CD4-positive, alpha-beta T cell treated with Interleukin-17A for 1 hour (primary cell): ENCODE results near the gene HNRNPM.
A peak's percentile ranks its signal among the peaks of the same experiment; 100 is the strongest.
"Not testable (repeated sequence)": the region's sequence is repeated elsewhere in the genome, so short reads cannot be mapped to it uniquely, and the experiment has no call there.

Source experiments
- DNase-seq: peaks from one replicate; pipeline ENCODE4 v3.0.0-alpha.2; 2020

HNRNPM gene

DNA sequence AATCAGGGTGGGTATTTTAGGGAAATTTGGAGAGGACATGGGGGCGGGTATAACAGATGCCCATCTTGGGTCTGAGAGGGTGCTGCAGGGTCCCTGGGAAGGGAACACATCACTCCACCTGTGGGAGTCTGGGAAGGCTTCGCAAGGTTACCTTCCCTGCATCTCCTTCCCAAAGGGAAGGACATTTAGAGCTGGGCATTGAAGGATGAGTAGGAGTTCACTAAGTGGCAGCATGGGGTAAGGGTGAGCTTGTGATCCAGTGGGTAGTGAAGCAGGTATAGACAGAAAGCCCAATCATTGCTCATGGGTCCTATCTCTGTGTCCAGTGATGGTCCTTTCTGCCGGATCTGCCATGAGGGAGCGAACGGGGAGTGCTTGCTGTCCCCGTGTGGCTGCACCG is 18.5 kb upstream of the HNRNPM start:
- DNase-seq, result no peak

DNA sequence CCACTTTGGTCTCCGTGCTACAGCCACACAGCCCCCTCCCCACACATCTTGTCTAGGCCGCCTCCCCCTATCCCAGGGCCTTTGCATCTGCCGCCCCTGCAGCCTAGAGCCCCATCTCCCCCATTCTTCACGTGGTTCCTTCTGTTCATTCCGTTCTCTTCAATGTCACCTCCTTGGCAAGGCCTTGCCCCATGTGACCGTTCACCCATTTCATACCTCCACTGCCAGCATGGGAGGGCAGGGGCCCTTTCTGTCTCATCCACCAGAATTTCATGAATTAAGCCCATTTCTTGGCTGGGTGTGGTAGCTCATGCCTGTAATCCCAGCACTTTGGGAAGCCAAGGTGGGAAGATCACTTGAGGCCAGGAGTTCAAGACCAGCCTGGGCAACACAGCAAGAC is 15.7 kb upstream of the HNRNPM start:
- no peak for DNase-seq

DNA sequence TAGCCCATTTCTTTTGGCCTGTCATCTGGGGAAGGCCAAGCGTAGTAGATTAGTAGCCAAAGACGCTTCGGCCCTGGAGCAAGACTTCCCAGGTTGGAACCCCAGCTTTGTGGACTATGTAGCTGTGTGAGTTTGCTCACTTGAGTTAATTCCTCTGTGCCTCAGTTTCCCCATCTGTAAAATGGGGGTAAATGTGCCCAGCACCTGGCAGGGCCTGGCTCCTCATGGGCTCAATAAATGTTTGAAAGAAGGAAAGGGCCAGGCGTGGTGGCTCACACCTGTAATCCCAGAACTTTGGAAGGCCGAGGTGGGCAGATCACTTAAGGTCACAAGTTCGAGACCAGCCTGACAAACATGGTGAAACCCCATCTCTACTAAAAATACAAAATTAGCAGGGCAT is 14.9 kb upstream of the HNRNPM start:
- no peak for DNase-seq

DNA sequence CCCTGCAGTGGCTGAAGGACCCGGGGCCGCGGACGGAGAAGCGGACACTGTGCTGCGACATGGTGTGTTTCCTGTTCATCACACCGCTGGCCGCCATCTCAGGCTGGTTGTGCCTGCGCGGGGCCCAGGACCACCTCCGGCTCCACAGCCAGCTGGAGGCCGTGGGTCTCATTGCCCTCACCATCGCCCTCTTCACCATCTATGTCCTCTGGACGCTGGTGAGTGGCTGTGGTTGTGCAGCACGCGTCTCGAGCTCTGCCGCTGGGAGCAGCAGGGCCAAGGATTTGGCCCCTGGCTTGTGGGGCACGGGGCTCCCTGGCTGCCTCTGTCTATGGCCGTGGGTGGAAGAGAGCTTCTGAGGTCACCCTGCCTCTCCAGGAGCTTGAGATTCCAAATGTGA is 14.1 kb upstream of the HNRNPM start:
- DNase-seq, result no peak

DNA sequence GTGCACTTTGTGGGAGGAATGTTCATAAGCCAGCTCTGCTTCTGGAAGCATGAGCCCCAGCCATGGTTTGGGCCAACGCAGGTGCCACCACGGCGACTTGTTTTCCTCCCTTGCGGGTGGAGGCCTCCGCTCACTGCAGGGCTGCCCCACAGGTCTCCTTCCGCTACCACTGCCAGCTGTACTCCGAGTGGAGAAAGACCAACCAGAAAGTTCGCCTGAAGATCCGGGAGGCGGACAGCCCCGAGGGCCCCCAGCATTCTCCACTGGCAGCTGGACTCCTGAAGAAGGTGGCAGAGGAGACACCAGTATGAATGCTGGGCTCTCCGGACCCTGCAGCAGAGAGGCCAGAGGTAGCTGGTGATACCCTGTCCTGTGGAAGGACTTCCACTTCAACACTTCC is 6.5 kb upstream of the HNRNPM start:
- DNase-seq, result no peak

DNA sequence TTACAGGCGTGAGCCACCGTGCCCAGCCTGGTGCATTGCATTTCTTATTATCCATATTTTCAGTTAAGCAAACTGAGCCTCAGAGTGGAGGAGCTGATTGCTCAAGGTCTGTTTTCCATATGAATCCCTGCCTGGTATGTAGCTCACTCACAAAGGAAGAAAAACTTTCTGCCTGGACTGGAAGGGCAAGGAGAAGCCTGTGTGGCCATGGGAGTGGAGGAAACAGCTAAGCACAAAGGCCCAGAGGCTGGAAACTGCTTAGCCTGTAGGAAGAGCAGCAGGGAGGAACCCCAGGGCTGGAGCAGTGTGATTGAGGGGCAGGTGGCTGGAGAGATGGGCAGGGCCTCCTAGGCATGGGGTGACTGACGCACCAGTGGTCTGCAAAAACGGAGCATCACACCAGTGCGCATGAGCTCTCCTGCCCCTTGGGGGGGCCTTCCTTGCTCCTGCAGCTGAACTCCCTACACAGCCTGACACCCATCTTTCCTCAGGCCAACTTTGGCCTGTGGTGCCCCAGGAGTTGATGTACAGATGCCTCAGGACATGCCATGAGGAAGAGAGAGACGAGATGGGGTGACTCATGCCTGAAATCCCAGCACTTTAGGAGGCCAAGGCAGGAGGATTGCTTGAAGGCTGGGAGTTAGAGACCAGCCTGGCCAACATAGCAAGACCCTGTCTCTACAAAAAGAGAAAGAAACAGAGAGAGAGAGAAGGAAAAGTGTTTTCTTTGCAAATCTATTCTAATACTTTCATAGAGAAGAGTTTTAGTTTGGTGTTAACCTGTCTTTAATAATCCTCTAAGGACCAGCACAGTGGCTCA is 2.8 kb upstream of the HNRNPM start:
- no peak for DNase-seq

DNA sequence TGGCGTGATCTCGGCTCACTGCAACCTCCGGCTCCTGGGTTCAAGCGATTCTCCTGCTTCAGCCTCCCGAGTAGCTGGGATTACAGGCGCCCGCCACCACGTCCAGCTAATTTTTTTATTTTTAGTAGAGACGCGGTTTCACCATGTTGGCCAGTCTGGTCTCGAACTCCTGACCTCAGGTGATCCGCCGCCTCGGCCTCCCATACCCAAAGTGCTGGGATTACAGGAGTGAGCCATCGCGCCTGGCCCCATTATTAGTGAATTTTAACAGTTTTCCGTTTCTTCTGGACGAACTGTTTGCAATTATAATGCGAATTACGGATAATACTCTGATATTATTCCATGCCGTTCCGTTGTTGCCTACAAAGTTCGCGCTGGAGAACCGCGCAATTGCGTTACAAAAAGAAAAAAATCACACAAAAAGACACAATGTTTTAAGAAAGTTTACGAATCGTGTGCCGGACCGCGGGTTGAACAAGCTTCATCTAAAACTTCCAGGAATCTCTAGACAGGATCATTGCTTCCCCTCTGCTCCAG is 567 bp upstream of the HNRNPM start:
- DNase-seq, result not testable (repeated sequence)

DNA sequence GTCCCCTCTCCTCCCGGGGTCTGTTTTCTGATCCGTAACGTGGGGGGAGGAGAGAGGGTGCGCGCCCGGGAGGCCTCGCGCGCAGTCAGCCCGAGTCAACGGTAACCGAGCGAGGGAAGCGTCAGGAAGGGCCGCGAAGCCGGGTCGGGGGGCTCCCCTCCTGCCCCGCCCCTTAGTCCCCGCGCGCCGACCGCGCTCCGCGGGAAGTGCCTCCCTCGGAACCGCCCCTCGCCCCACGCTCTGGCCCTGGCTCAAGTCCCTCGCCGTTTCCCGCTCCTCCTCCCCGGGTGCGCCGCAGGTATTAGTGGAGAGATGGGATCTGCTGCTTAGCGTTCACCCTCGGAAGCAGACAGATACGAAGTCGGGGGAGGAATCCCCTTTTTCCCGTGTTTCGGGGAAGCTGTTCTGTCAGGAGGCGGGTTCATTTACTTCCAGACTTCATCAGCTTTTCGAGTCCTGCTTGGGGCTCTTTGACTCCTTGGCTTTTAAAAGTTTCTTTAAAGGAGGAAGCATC is 770 bp downstream of the HNRNPM start:
- DNase-seq, result peak; percentile 41

DNA sequence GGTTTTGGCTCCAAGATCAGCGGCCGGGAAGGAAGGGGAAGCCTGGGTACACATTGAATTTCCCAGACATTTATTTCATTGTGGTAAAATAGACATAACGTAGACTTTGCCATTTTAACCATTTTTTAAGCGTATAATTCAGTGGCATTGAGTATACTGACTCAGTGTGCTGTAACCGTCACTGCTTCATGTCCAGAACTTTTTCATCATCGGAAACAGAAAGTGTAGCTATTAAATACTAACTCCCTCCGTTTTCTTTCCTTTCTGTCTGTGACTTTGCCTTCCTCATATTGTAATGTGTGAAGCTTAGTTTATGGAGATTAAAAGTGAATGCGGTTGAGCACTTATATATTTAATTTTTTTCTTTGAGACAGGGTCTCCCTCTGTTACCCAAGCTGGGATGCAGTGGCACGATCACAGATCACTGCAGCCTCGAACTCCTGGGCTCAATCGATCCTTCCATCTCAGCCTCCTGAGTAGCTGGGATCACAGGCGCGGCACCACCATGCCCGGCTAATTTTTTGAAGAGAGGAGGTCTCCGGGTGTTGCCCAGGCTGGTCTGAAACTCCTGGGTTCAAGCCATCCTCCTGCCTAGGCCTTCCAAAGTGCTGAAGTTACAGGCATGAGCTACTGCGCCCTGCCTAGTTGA is 1.4 kb downstream of the HNRNPM start:
- DNase-seq, result no peak

DNA sequence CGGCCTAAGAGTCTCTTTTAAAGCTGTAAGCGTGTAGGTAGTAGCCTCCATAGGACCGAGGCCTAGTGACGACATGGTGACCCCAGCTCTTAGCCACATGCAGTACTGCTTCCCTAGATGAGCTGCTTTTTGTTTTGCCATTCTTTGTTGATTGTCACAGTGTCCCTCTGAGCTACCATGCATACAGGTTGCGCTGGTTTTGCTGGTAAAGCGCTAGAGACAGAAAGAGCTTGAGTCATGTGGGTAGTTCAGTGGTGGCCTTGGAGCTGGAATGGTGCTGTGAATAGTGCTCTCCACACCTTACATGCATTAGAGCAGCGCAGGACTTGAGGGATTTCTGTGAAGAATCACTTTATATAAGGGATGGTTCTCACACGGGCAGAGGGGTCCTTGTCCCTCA is 5.1 kb downstream of the HNRNPM start:
- no peak for DNase-seq

DNA sequence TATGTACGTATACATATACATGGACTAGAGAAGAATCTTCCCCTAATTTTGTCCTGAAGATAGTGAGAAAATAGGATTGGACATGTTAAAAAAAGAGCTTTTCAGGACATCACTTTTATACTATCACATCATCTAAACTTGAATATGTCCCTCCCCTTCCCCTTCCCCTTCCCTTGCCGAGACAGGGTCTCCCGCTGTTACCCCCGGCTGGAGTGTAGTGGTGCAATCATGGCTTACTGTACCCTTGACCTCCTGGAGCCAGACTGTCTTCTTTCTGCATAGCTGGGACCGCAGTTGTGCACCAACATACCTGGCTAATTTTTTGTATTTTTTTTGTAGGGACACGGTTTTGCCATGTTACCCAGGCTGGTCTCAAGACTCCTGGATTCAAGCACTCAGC is 6.6 kb downstream of the HNRNPM start:
- no peak for DNase-seq

DNA sequence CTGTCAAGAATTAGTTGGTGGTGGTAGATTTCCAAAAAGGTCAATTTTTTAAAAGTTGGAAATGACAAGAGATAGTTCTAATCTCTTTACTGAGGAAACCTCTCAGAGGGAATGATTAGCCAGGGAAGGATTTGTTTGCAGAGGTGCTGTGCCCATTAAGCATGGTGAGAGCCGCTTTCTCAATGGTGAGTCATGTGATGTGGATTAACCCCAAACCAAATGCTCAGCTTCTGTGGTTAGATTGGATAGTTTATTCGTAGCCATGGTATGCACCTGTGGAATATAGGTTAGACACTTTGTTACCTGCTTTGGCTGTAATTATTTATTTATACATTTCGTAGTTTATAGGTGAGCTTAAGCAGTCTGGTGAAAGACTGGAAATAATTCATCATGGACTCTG is 7.1 kb downstream of the HNRNPM start:
- peak; percentile 16 for DNase-seq

DNA sequence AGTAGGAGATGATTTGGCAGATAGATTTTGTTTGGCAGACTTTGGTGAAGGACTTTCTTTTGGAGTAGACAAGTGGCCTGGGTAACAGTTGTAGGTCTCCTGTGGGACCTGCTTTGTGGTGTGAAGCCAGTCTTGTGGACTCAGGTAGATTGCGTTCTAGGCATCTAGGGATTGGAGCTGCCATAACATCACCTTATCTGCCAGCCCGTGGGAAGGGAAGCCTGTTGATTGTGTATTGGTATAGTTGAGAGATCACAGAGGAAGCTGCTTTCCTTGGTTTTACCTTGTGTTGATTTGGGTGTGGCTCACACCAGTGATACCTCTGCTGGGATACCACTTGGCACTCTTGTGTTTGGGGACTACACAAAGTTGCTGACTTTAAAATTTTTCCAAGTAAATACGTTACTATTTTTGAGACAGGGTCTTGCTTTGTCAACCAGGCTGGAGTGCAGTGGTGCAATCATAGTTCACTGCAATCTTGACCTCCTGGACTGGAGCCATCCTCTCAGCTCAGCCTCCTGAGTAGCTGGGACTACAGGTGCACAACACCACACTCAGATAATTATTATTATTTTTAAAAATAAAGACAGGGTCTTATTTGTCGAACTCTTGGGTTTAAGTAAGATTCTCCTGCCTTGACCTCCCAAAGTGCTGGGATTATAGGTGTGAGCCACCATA is 7.8 kb downstream of the HNRNPM start:
- no peak for DNase-seq

DNA sequence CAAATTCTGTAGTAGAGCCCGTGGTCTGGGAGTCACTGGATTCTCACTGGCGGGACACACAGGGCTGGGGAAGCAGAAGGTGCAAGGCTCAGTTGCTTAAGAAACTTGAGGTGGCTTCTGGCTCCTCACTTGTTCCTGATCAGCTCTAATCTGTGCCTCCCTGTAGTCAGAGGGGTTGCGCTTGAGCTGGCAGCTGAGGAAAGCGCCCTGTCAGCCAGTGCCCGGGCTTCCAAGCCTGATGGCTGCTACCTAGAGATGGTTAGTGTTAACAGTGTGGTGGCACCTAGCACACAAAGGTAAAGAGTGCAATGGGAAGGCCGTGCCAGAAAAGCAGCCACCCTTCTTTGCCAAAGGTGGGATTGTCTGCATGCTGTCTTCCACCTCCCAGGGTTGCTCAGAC is 8.8 kb downstream of the HNRNPM start:
- DNase-seq, result no peak

DNA sequence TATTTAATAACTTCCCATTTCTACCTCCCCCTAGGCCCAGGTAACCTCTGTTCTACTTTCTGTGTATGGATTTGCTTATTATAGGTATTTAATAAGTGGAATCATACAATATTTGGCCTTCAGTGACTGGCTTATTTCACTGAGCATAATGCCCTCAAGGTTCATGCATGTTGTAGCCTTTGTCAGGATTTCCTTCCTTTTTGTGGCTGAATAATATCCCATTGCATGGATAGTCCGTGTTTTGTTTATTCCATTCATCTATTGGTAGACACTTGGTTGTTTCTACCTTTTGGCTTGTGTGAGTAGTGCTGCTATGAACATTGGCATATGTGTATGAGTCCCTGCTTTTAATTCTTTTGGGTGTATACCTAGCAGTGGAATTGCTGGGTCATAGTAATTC is 9.4 kb downstream of the HNRNPM start:
- DNase-seq, result no peak

DNA sequence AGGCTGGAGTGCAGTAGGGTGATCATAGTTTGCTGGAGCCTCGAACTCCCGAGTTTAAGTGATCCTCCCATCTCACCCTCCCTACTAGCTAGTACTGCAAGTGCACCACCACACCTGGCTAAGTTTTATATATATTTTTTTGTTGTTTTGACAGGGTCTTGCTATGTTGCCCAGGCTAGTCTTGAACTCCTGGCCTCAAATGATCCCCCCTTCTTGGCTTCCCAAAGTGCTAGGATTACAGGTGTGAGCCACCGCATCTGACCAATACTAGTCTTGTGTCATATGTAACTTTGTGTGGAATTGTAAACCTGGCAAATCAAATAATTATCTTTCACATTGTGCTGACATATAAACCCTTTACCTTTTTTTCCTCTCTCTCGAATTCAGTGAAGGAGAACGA is 10.2 kb downstream of the HNRNPM start:
- DNase-seq, result no peak

DNA sequence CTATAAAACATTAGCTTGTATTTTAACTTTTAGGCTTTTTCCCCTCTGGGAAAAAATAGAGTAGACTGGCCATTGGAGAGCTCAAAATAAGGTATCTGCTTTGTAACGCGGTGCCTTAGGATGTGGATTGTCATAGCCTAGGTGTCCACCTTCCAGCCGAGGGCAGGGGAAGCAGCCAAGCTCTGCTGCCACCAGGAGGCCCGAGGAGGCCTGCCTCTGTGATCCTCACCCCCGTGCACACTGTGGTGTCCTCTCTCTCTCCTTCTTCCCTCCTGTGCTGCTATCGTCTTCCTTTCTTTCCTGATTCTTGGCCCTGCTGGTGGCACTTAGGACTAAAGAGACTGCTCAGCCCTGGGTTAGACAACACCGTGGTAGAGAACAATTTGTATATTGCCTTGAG is 11.3 kb downstream of the HNRNPM start:
- DNase-seq, result no peak

DNA sequence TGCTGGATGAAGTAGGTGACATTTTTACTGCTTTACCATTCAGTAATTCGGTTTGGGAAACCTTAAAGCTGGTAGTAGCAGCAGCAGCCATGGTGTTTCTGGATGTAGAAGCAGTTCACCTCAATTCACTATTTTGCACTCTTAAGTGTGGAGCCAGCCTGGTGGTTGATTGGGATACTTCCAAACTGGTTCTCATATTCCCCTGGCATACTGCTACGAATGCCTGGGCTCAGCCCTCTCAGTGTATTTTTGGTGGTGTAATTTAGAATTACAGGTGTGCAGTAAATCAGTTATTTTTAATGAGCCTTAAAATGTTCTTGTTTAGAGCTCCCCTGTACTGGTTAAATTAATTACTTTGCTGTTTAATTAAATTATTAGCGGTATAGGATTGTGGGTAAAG is 12.4 kb downstream of the HNRNPM start:
- DNase-seq, result no peak

DNA sequence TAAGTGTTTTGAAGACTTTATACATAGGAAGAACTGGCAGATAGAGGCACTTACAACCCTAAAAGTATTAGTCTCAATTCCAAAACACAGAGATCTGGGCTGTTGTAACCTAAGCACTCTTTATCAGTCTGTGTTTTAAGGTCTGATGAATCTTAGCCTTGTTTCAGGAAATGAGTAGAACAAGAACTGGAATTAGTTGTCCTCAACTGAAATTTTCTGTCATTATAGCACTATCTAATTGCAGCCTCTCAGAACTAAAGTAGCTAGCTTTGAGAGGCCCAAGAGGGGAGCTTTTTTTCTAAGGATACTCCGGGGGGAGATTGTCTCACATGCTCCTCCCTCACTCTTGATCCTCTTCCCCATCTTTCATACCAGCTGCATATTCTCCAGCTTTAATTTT is 13.1 kb downstream of the HNRNPM start:
- no peak for DNase-seq

DNA sequence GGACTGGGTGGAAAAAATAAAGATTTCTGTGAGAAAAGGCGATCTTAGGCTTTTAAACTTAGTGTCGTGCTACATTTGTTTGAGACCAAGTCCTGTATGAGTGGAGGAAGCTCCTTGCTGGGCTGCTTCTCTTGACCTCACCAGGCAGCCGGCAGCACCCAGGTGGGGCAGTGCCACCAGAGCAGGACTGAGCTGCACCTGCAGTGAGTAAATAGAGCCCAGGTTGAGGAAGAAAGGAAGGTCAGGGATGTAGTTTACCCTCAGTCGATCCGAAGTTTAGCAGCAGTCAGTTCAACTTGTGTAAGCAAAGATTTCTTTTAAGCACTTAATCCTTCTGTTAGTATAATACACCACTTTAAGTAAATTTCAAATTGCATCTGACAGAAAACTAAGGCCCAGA is 13.6 kb downstream of the HNRNPM start:
- no peak for DNase-seq

DNA sequence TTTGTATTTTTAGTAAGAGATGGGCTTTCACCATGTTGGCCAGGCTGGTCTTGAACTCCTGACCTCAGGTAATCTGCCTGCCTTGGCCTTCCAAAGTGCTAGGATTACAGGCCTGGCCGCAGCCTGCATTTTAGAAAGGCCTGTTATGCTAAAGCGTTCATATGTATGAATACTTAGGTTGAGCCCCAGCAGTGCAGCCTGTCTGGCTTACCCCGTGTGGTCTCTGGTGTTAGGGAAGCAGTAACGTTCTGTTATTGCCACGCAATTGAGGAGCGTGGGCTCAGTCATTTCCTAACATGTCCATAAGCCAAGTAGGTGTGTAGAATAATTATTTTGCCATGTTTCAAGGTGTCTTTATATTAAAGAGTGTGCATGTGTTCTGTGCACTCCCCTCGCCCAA is 14.3 kb downstream of the HNRNPM start:
- no peak for DNase-seq

DNA sequence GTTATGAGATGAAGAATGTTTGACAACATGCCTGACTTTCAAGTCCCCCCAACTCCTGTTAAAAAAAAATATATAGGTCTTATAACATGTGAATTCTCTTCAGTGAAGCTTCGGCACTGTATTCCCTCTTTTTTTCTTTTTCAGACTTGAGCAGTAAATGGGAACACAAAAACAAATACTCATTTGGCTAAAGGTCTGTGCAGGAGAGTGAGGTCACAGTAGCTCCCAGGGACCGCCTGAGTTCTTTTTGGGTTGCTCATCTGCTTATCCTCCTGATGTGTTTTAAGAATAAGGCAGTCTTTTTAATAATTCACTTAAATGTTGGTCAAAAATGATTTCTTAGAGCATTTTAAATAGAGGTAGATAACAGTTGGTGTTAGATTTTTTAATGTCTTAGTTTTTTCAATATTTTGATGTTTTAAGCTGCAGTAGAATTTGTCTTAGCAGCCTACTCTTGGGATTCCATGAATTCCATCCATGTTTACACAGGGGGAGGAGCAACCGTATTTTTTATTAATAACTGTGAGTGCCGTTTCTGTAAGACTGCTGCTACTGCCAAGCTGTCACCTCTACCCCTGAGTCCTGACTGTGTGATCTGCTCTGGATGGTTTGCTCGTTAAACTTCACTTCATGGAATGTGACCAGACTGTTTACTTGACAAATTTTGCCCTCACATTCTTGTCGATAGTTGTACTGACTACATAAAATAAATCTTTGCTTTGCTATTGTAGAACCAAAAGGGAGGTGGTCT is 14.9 kb downstream of the HNRNPM start:
- no peak for DNase-seq
